ENCODE measurements around the gene PER2.
"Not testable (repeated sequence)": the region's sequence is repeated elsewhere in the genome, so short reads cannot be mapped to it uniquely, and the experiment has no call there.

The PER2 gene, protein sequence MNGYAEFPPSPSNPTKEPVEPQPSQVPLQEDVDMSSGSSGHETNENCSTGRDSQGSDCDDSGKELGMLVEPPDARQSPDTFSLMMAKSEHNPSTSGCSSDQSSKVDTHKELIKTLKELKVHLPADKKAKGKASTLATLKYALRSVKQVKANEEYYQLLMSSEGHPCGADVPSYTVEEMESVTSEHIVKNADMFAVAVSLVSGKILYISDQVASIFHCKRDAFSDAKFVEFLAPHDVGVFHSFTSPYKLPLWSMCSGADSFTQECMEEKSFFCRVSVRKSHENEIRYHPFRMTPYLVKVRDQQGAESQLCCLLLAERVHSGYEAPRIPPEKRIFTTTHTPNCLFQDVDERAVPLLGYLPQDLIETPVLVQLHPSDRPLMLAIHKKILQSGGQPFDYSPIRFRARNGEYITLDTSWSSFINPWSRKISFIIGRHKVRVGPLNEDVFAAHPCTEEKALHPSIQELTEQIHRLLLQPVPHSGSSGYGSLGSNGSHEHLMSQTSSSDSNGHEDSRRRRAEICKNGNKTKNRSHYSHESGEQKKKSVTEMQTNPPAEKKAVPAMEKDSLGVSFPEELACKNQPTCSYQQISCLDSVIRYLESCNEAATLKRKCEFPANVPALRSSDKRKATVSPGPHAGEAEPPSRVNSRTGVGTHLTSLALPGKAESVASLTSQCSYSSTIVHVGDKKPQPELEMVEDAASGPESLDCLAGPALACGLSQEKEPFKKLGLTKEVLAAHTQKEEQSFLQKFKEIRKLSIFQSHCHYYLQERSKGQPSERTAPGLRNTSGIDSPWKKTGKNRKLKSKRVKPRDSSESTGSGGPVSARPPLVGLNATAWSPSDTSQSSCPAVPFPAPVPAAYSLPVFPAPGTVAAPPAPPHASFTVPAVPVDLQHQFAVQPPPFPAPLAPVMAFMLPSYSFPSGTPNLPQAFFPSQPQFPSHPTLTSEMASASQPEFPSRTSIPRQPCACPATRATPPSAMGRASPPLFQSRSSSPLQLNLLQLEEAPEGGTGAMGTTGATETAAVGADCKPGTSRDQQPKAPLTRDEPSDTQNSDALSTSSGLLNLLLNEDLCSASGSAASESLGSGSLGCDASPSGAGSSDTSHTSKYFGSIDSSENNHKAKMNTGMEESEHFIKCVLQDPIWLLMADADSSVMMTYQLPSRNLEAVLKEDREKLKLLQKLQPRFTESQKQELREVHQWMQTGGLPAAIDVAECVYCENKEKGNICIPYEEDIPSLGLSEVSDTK (N-terminal part only)

DNA sequence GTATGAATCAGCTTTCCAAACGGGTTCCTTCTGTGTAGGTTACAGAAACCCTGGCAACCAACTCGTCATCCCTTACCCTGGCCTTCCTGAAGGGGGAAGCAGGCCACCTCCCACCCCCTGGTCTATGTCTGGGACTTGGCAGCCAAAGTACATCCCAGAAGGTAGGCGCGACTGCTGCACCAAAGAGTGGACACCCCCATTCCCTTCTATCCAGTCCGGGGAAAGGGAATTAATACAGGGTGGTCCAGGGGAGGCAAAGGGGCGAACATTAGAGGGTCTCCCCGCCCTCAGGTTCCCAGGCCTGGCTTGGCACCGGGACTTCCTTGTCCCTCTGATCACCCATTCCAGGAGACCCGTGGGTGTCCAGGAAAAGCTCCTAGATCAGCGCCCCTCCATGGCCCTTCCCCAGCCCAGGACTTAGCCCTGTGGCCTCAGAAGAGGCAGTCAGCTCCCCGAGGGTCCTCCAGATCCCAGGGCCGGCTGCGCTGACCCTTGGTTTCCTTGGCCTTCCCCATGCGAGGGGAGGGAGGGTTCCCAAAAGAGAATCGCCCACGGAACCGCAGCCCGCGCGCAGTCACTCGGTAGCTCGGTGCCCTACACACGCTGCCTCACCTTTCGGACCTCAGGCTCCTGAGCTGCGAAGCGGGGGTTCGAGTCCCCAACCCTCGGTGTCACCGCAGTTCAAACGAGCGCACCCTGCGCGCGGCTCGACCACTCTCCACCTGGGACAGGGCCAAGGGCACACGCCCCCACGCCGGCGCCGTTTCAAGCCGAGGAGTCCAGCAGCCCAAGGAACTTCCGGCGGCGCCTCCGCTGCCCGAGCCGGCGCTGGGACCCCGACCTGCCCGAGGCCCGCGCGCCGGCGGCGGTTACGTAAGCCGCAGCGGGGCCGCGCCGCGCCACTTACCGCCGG, at the start of gene PER2:
TSS of gene PER2 (minus strand) at position 874 of the 913 bp plus-strand sequence. CDS start 10,674 bp downstream, outside the sequence.
- DNase-seq (ENCODE audit: low read depth, low spot score), result no peak

DNA sequence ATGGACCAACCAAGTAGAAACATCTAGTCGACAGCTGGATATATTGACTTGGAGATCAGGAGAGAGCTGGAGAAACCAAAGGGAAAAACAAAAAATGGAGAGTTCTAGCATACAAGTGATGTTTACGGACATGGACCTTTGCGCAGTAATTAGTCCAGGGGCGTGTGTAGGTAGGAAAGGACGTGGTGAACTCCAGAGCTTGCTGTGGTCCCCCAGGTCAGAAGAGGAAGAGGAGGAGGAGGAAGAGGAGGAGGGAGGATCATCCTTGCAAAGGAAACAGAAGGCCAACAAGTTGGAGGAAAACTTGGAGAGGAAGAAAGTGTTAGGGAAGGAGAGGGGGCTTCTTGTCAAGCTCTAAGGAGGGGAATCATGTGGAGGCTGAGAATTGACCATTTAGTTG, 49.4 kb upstream of the PER2 start:
- DNase-seq (ENCODE audit: low read depth, low spot score), result no peak

DNA sequence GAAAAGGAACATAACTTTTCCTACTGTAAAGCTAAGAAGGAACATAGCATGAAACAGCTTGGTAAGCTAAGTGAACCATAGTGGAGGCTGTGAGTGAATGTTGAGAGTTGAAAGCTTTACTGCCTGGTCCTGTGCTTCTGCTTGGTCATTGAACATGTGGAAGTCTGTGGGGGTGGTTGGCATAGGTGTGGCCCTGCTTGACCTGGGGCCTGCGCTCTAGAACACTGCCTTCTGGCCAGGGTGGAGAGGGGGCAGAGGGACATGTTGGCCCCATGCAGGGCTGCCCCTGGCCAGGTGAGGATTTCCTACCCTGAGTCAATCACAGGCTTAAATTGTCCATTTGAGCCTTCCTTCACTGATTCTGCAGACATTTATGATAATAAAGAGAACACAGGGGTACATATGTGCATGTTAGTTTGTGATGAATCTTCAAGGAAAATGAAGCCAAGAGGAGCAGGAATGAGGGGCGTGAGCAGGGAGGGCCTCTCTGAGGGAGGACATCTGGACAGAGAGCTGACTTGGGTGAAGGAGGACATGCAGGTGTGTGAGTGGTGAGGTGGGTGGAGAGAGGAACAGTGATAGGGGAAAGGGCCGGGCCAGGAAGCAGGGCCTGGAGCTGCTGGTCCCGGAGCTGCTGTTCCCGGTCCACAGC, 48.5 kb upstream of the PER2 start:
- DNase-seq (ENCODE audit: low read depth, low spot score), result no peak

DNA sequence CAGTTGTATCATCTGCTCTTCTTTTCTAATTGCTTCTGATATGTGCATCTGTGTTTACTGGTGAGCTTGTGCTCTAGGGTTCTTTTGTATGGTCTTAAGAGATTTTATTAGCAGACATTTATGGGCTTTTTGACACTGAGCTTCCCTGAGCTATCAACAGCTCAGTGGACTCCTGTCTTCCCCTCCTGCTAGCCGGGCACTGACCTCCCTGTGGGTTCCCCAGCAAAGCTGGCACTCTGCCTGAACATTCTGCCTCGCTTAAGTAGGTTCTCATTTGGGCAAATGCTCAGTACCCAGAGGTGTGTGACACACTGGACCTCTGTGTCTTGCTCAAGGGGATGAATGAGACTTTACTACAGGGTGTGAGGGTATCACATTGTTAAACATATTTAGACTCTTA, 47.7 kb upstream of the PER2 start:
- DNase-seq (ENCODE audit: low read depth, low spot score), result no peak

DNA sequence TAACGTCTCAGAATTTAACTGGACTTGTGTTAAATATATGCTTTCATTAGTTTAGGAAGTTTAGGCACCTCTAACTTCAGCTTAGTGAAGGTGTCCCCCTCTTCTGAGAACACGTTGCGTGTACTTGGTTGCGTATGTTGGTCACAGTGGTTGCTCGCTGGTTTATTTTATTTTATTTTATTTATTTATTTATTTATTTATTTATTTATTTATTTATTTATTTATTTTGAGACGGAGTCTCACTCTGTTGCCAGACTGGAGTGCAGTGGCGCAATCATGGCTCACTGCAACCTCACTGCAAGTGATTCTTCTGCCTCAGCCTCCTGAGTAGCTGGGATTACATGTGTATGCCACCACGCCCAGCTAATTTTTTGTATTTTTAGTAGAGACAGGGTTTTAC, 47.2 kb upstream of the PER2 start:
- not testable (repeated sequence) for DNase-seq (ENCODE audit: low read depth, low spot score)

DNA sequence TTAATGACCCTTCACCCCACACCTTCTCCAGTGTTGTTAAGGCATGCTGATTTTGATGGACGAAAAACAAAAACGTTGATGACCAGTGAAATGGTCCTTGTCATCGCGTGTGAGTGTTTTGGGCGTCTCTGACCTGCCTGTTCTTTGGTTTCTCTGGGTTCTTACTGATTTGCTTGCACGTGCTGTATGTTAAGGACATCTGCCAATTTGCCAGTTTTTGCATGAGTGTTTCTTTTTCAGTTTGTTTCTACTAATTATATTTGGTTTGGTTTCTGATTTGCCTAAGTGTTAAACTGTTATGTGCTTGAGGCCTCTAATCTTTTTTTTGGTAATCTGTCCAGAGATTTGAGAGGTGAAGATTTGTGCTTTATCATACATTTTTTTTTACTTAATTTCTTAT, 46.5 kb upstream of the PER2 start:
- no peak for DNase-seq (ENCODE audit: low read depth, low spot score)

DNA sequence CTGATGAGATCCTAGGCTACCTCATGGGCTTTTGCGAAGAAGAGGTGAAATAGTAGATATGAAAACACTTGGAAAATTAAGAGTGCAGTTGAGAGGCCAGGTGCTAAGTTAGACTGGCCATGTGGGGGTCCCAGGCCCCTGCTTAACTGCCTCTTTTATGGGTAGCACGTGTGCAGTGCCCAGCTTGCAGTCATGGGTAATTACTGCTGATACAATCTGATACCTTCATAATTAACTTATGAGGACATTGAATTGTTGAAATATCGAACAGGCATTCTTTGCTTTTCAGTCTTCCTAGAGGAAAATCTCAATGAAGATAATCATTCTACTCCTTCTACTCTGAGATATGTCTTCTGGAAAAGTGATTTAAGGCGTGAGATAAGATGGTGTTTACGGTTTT, 43.5 kb upstream of the PER2 start:
- DNase-seq (ENCODE audit: low read depth, low spot score), result no peak

DNA sequence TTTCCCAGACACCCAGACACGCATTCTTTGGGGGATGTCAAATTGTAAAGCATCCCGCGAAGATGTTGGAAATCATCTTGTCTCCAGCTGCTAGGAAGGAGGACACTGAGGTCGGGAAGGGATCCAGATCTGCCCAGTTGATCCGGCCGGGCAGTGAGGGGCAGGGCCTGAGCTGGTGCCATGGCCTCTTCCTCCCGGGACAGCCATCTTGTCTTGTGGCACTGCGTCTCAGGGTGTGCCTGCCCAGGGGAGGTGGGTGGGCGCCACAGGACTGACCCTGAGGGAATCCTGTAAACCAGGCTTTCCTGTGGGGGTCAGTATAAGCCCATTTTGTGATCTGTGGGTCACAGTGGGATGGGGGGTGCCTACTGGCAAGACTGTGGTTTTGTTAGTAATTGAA, 42.0 kb upstream of the PER2 start:
- no peak for DNase-seq (ENCODE audit: low read depth, low spot score)

DNA sequence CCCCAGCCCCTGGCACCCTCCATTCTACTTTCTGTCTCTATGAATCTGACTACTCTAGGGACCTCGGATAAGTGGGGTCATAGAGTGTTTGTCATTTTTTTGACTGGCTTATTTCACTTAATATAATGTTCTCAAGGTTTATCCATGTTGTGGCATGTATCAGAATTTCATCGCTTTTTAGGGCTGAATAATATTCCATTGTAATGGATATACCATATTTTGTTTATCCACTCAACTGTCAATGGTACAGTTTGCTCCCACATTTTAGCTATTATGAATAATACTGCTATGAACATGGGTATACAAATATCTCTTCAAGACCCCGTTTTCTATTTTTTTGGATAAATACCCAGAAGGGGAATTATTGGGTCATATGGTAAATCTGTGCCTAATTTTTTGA, 39.3 kb upstream of the PER2 start:
- DNase-seq (ENCODE audit: low read depth, low spot score), result no peak

DNA sequence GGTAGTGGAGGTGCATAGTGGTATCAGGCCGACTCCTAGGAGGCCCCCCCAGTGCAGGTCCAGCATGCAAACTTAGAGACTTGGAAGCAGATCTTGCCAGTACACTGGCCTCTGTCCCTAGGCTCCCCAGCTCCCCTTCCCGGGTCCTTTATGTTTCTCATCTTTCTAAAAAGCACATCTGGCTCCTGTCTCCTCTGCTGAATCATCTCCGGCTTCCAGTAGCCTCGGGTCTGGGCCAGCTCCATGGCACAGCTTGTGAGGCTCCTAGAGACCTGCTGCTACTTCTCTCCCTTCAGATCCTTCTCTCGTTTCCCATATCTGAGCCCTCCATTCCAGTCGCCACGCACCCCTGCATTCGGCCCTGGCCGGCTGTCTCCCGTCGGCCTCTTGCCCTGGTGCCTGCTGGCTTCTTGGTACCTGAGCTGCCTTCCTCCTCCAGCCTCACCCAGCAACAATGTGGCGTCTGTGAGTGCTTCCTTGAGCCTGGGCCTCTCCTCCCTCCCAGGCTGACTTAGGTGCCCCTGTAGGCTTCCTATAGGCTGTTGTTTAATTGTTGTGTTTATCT, 38.5 kb upstream of the PER2 start:
- no peak for DNase-seq (ENCODE audit: low read depth, low spot score)

DNA sequence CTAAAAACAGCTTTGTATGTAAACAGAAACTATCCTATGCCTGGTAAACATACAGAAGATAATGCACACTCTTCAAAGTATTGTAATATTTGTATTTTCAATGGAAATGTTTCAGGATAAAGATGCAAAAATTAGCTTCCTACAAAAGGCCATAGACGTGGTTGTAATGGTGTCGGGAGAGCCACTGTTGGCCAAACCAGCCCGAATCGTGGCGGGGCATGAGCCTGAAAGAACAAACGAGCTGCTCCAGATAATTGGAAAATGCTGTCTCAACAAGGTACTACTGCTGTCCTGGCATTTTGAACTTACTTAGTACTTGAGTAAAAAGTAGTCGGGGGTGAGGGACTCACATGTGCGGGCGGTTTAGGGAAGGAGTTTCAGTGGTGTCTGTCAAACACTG, 37.3 kb upstream of the PER2 start:
- no peak for DNase-seq (ENCODE audit: low read depth, low spot score)

DNA sequence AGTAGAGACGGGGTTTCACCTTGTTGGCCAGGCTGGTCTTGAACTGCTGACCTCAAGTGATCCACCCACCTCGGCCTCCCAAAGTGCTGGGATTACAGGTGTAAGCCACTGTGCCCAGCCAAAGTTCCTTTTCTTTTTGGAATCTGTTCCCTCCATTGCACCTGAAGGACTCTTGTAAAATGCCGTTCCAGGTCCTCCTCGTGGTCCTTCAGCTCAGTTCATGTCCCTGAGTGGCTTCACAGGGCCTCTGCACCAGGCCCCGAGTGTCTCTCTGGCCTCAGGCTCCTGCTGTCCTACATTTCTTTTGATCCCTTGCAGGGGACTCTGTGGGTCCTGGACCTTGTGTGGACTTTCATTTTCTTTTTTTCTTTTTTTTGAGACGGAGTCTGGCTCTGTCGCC, 35.8 kb upstream of the PER2 start:
- DNase-seq (ENCODE audit: low read depth, low spot score), result not testable (repeated sequence)

DNA sequence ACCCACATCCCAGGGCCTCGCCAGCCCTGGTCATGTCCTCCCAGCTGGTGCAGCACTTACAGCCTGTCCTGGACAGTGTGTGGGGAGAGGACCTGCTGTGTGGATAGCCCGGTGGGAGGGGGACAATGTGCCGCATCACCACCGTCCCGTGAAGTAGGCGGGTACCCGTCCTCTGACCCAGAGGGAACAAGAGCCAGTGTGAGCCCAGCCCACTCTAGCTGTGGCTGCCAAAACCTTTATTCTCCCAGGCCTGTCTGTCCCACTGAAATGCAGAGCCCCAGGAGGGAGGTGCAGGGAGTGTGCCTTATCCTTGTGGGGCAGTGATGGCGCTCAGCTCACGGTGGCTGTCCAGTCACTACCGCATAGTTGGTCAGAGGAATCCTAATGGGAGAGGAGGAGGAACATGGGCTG, 33.6 kb upstream of the PER2 start:
- DNase-seq (ENCODE audit: low read depth, low spot score), result no peak

DNA sequence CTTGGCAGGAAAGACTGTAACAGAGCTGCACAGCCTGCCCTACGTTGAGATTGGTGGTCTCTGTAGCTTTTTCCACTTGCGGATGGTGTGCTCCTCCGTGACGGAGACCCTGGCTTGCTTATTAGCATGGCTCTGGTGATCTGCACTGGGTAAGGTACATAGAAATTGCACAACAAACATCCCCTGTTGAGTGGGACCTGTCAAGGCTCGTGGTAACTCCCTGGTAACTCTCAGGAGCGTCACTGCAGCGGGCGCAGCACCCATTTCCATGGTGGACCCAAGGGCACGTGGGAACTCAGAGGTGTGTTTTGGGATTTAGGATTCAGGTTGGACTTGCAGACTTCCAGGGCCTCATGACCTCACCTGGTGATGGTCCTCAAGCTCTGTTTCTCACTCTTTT, 33.1 kb upstream of the PER2 start:
- DNase-seq (ENCODE audit: low read depth, low spot score), result no peak

DNA sequence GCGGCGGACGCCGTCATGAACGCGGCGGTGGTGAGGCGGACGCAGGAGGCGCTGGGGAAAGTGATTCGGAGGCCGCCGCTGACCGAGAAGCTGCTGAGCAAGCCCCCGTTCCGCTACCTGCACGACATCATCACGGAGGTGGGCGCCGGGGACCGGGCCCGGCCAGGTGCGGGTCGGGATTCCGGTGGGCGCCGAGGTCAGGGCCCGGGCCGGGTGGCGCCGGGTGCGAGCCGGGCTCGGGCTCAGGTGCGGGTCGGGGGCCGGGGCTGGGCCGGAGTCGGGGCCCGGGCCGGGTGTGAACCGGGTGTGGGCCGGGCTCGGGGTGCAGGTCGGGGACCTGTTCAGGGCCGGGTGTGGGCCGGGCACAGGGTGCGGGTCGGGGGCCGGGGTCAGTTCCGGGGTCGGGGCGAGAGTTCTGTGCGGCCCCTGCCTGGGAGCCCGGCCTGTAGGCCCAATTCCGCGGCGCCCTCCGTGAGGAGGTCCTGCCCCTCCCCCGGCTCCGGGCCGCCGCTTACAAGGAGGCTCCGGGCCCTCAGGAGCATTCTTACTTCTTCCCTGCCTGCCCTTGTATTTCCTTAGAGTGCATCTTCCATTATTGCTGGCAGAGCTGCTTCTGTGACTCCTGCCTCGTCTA, 32.4 kb upstream of the PER2 start:
- no peak for DNase-seq (ENCODE audit: low read depth, low spot score)

DNA sequence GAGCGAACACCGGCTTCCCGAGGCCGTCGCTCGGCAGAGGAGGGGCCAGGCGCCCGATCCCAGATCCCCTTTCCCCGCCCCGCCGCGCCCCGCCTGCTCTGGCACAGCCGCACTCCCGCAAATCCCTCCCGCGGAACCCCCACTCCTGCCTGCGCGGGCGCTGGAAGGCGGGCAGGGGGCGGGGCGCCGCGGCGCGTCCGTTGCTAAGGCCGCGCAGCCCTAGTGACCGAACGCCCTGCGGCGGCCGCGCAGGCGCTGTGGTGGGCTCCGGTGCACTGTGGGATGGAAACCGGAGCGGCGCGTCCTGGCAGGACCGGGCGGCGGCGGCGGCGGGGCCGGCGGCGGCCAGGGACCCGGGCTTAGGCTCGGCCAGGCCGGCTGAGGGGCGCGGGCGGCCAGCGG, 31.8 kb upstream of the PER2 start, which contains the start of gene TRAF3IP1:
TSS of gene TRAF3IP1 (plus strand) at position 273 of the 402 bp plus-strand sequence. CDS start 145 bp downstream, outside the sequence.
- peak; percentile 74 for DNase-seq (ENCODE audit: low read depth, low spot score)

DNA sequence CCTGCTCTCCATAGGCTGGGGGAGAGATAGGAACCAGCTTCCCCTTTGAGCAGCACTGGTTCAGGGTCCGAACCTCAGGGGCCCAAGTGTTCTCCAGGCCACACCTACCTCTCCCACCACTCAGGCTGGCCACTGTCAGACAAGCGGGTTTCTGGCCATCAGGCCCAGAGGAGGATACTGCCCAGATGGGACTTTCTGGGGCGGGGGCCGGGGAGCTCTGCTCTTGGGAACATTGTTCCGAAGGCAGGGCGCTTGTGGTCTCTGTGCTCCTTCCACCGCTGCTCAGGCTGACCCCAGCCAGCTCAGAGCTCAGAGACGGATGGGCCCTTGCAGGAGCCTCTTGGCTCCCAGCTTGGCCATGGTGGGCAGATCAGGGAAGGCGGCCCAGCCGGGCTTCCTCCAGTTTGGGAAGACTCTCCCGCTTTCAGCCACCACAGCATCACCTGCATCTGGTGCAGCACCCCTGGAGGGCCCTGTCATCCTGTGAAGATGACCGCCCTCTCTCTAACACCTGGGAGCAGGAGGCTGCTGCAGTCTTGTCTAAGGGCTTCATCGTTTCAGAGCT, 26.7 kb upstream of the PER2 start:
- DNase-seq (ENCODE audit: low read depth, low spot score), result no peak

DNA sequence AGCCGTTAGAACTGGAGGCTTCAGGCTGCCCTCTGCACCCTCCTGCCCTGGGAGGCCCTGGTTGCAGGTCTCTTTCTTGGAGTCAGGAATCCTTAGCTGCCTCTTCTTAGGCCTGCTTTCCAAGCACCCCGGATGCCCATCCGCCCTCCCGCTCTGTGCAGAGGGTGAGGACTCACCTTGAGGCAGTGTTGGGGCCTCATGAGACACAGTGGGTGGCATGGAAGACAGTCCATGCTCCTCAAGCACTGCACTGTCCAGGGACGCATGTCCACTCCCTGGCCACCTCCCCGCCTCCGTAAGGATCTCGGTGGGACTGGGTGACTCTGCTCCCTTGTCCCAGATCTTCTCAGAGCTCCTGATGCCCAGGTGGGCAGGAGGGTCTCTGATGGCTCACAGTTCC, 26.2 kb upstream of the PER2 start:
- no peak for DNase-seq (ENCODE audit: low read depth, low spot score)

DNA sequence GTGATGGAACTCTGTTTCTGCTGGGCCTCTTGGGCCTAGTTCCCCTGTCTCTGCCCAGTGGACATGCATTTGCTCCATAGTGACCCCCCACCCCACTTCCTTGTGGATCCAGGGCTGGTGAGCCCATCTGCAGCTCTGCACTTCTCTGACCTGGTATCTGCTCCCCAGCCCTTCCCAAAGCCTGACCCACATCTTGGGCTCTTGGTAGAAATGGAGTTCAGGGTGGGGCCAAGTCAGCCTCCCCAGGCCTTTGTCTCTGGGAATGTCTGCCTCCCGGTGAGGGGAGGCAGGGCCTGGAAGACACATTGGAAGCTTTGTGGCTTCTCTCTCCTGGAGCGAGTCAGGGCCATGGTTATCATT, 25.6 kb upstream of the PER2 start:
- DNase-seq (ENCODE audit: low read depth, low spot score), result no peak
